ENCODE results near the gene KLK3.

KLK3 gene

GRCh38 chr19:50902640-50903039 is 47.9 kb downstream of the KLK3 start:
- no peaks in the 10 kb centered on the region for H3K9me3 ChIP-seq

GRCh38 chr19:50906217-50906616 is 51.5 kb downstream of the KLK3 start:
- TF ChIP-seq CTCF (IDR thresholded peaks at IDR 0.05), result no peak
- Histone ChIP-seq H3K27me3 (peaks cover 58% of the 10 kb centered on the region), H3K4me3 (ENCODE audit: low read depth in 1 of 2, low read length in 1 of 2) (no peak overlapping the region), H3K4me1 (ENCODE audit: control insufficient read depth in 1 of 2, insufficient read depth in 1 of 2, low read depth in 1 of 2, low read length in 1 of 2) (no peaks in the 10 kb centered on the region), H3K36me3 (no peaks in the 10 kb centered on the region), H3K27ac (no peak overlapping the region), H3K9me3 (no peaks in the 10 kb centered on the region)

More at GRCh38 chr19:50902640-50903039, 47.9 kb downstream of the KLK3 start:
- H3K27ac ChIP-seq, result no peak overlapping the region
- no peak overlapping the region for H3K4me3 ChIP-seq (ENCODE audit: low read depth in 1 of 2, low read length in 1 of 2)
- TF ChIP-seq CTCF (IDR thresholded peaks at IDR 0.05), result no peak
- H3K36me3 ChIP-seq, result no peaks in the 10 kb centered on the region
- H3K27me3 ChIP-seq, result peaks cover 35% of the 10 kb centered on the region
- H3K4me1 ChIP-seq (ENCODE audit: control insufficient read depth in 1 of 2, insufficient read depth in 1 of 2, low read depth in 1 of 2, low read length in 1 of 2), result no peaks in the 10 kb centered on the region

GRCh38 chr19:50908336-50908735 is 53.6 kb downstream of the KLK3 start:
- H3K9me3 ChIP-seq, result no peaks in the 10 kb centered on the region
- H3K4me1 ChIP-seq (ENCODE audit: control insufficient read depth in 1 of 2, insufficient read depth in 1 of 2, low read depth in 1 of 2, low read length in 1 of 2), result no peaks in the 10 kb centered on the region
- H3K4me3 ChIP-seq (ENCODE audit: low read depth in 1 of 2, low read length in 1 of 2), result no peak overlapping the region
- no peaks in the 10 kb centered on the region for H3K36me3 ChIP-seq
- no peak overlapping the region for H3K27ac ChIP-seq
- no peak for TF ChIP-seq CTCF (IDR thresholded peaks at IDR 0.05)
- peaks cover 75% of the 10 kb centered on the region for H3K27me3 ChIP-seq

GRCh38 chr19:50909240-50910070 is 54.7 kb downstream of the KLK3 start:
- Histone ChIP-seq H3K9me3 (no peaks in the 10 kb centered on the region), H3K36me3 (no peaks in the 10 kb centered on the region), H3K4me1 (ENCODE audit: control insufficient read depth in 1 of 2, insufficient read depth in 1 of 2, low read depth in 1 of 2, low read length in 1 of 2) (no peaks in the 10 kb centered on the region), H3K4me3 (ENCODE audit: low read depth in 1 of 2, low read length in 1 of 2) (no peak overlapping the region), H3K27me3 (peaks cover 80% of the 10 kb centered on the region), H3K27ac (no peak overlapping the region)
- no peak for TF ChIP-seq CTCF (IDR thresholded peaks at IDR 0.05)
